ENCODE results near the gene LONP2. TPM values are rescaled to one million over a fixed set of nuclear protein-coding genes. Genes with fewer than 3 reads are reported as not detected.

The LONP2 gene
- total RNA-seq, 5 donors from 2014 or later (not counting 1 experiment from before 2014, with no cell fraction given), result 69.9 to 92.9 (median 84.7) TPM

- Mint-ChIP-seq H3K9me3 (peaks cover 0 to 4% (median 0%) of the 10 kb centered on the region in 3 donors), H3K4me3 (peak overlapping the region; percentile 53 to 72 (median 57))
- POLR2A ChIA-PET, result interaction anchor here (0.5 to 0.8 kb wide), 8 partner anchors 17 to 857 kb away, joined by 3 to 5 read pairs (median 4); partner anchors contain the start of gene PHKB (in 1 of the 2)
Measured at GRCh38 chr16:48318630-48319029, 74.5 kb downstream of the LONP2 start.

DNA sequence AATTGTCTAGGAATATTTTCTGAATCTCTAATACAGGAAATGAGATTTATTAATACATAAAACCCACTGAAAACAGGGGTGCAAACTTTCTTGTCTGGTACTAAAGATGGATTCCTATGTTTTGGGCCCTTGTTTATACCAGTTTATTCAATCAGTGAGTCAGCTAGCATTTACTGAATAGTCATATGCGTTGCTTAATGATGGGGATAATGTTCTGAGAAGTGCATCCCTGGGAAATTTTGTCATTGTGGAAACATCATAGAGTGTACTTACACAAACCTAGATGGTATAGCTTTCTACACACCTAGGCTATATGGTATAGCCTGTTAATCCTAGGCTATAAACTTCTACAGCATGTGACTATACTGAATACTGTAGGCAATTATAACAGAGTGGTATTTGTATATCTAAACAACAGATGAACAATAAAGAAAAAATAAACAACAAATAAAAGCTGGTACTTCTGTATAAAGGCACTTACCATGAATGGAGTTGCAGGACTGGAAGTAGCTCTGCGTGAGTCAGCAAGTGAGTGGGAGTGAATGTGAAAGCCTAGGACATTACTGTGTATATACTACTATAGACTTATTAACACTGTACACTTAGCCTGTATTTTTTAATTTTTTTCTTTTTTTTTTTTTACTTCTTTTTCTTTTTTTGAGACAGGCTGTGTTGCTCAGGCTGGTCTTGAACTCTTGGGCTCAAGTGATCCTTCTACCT is 77.4 kb downstream of the LONP2 start:
- Mint-ChIP-seq H3K4me3 (no peak overlapping the region), H3K9me3 (no peaks in the 10 kb centered on the region), H3K27ac (no peak overlapping the region), H3K27me3 (no peaks in the 10 kb centered on the region), H3K36me3 (peaks cover 27% of the 10 kb centered on the region), H3K4me1 (peaks cover 44 to 50% (median 49%) of the 10 kb centered on the region in 3 donors)
- Histone ChIP-seq H3K9me3 (no peaks in the 10 kb centered on the region), H3K27me3 (replicated peaks in 1 of 2; ENCODE audit: control insufficient read depth in 2 of 2, extremely low read depth in 1 of 2, insufficient read depth in 2 of 2, low read length in 1 of 2) (no peaks in the 10 kb centered on the region), H3K27ac (ENCODE audit: low read length) (no peak overlapping the region), H3K36me3 (ENCODE audit: control insufficient read depth in 2 of 2, extremely low read depth in 1 of 2, insufficient read depth in 1 of 2, low read length in 1 of 2) (peaks cover 0 to 9% of the 10 kb centered on the region in 2 donors), H3K4me1 (ENCODE audit: control insufficient read depth in 1 of 2, extremely low read depth in 1 of 2, insufficient read depth in 2 of 2, low read length in 2 of 2) (peaks cover 28 to 35% of the 10 kb centered on the region in 2 experiments), H3K4me3 (ENCODE audit: control insufficient read depth in 1 of 2, extremely low read depth in 1 of 2, low read length in 1 of 2) (no peak overlapping the region)
- DNase-seq (no peak), ATAC-seq (replicated peaks in 1 of 4) (no peak)
- ChIA-PET CTCF (interaction anchor here (0.5 to 0.6 kb wide), 2 partner anchors 270 kb away, joined by 3 to 7 read pairs; no protein-coding TSS in a partner anchor), POLR2A (interaction anchor here (0.6 to 0.8 kb wide), 2 partner anchors 270 to 1291 kb away, joined by 3 to 4 read pairs; no protein-coding TSS in a partner anchor)
- WGBS (ENCODE audit: insufficient coverage), result no CpG with 5 or more reads among the region's 2 CpGs

More at GRCh38 chr16:48318630-48319029, 74.5 kb downstream of the LONP2 start:
- Mint-ChIP-seq H3K36me3 (peaks cover 29% of the 10 kb centered on the region), H3K27ac (peak overlapping the region; percentile 86 to 89), H3K27me3 (no peaks in the 10 kb centered on the region), H3K4me1 (peaks cover 46 to 50% (median 50%) of the 10 kb centered on the region in 3 donors)
- WGBS (ENCODE audit: insufficient coverage), result 0% methylated on average over 1 of the region's 4 CpGs
- Histone ChIP-seq H3K27ac (ENCODE audit: low read length) (peak overlapping the region; percentile 30), H3K36me3 (ENCODE audit: control insufficient read depth in 2 of 2, extremely low read depth in 1 of 2, insufficient read depth in 1 of 2, low read length in 1 of 2) (peaks cover 0 to 4% of the 10 kb centered on the region in 2 donors), H3K4me1 (ENCODE audit: control insufficient read depth in 1 of 2, extremely low read depth in 1 of 2, insufficient read depth in 2 of 2, low read length in 2 of 2) (peaks cover 28 to 33% of the 10 kb centered on the region in 2 experiments), H3K4me3 (ENCODE audit: control insufficient read depth in 1 of 2, extremely low read depth in 1 of 2, low read length in 1 of 2) (peak overlapping the region in 1 of 2 donors; percentile 50), H3K9me3 (no peaks in the 10 kb centered on the region), H3K27me3 (replicated peaks in 1 of 2; ENCODE audit: control insufficient read depth in 2 of 2, extremely low read depth in 1 of 2, insufficient read depth in 2 of 2, low read length in 1 of 2) (no peaks in the 10 kb centered on the region)
- DNase-seq, result peak; percentile 2 to 69 (median 30)
- peak; percentile 95 to 98 (median 97) for ATAC-seq (replicated peaks in 1 of 4)
- CTCF ChIA-PET, result interaction anchor here (0.8 to 1.6 kb wide), 6 partner anchors 35 to 311 kb away, joined by 3 to 5 read pairs (median 3); no protein-coding TSS in a partner anchor

DNA sequence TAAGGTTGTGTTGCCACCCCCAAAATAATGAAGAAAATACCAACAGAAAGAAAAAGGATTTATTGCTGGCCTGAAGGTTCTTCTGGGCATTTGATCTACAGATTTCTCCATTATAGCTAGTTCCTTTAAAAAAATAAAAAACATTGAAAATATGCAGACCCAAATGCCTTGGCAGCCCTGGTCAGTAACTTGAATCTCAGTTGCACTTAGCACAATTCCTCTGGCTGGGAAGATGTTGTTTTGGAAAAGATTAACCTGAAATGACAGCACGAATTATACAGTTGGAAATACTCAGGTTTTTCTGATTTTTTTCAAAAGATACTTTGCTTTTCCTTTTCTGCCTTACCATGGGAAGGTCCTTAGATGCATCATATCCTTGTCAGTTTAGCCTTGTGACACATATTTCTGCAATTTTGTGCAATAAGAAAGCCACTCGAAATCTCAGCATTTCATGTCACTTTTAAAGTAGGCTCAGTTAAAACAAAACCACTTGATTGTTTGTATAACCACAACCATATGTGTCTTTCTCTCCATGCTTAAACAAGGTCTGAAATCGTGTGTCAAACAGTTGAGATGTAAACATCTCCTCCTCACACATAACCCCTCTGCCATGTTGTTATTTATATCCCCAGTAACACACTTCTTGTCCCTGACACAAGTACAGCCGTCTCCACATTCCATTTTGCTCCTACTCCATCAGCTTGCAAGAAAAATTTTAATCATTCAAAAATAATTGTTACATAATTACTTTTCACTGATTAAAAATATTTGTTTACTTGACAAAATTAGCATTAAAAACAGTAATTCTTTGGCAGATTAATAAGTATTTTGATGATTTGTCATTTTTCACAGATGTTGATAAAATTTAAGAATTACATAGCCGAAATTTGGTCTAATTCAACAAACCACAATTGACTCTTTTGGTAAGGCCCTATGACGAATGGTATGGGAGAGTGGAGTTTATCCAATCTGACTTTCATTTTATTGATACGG is 80.0 kb downstream of the LONP2 start:
- Histone ChIP-seq H3K36me3 (ENCODE audit: control insufficient read depth in 2 of 2, extremely low read depth in 1 of 2, insufficient read depth in 1 of 2, low read length in 1 of 2) (peaks cover 0 to 9% of the 10 kb centered on the region in 2 donors), H3K4me3 (ENCODE audit: control insufficient read depth in 1 of 2, extremely low read depth in 1 of 2, low read length in 1 of 2) (no peak overlapping the region), H3K27me3 (replicated peaks in 1 of 2; ENCODE audit: control insufficient read depth in 2 of 2, extremely low read depth in 1 of 2, insufficient read depth in 2 of 2, low read length in 1 of 2) (no peaks in the 10 kb centered on the region), H3K4me1 (ENCODE audit: control insufficient read depth in 1 of 2, extremely low read depth in 1 of 2, insufficient read depth in 2 of 2, low read length in 2 of 2) (peaks cover 12 to 14% of the 10 kb centered on the region in 2 experiments), H3K27ac (ENCODE audit: low read length) (no peak overlapping the region), H3K9me3 (no peaks in the 10 kb centered on the region)
- Mint-ChIP-seq H3K27me3 (no peaks in the 10 kb centered on the region), H3K27ac (no peak overlapping the region), H3K9me3 (no peaks in the 10 kb centered on the region), H3K36me3 (peaks cover 36% of the 10 kb centered on the region), H3K4me3 (no peak overlapping the region), H3K4me1 (peaks cover 23 to 27% (median 25%) of the 10 kb centered on the region in 3 donors)
- WGBS (ENCODE audit: insufficient coverage), result 63% methylated on average over 4 of the region's 7 CpGs
- ATAC-seq (replicated peaks in 1 of 4) (no peak), DNase-seq (no peak)
- ChIA-PET POLR2A (no interaction called here), CTCF (no interaction called here)

DNA sequence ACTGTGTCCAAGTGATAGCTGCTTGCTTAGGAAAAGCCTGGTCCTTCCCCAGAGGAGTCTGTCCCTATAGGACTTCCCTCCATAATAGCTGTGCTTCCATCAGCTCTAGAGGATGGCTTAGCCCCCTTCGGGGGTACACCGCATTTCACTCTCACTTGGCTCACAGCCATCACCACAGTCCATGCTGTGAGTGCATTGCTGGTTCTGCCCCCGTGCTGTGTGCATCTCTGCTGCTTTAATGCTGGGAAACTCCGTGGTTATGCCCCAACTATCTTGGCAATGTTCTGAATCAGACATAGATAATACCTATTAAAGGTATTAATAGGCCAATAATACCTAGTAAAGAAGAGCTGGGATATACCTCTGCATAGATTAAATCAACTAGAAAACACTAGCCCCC is 82.8 kb downstream of the LONP2 start:
- CTCF ChIA-PET, result interaction anchor here (0.6 to 0.7 kb wide), 3 partner anchors 13 to 79 kb away, joined by 3 to 7 read pairs (median 4); no protein-coding TSS in a partner anchor
- Mint-ChIP-seq H3K36me3 (peaks cover 43% of the 10 kb centered on the region), H3K9me3 (no peaks in the 10 kb centered on the region), H3K4me3 (no peak overlapping the region), H3K27me3 (no peaks in the 10 kb centered on the region), H3K4me1 (peaks cover 25 to 34% (median 29%) of the 10 kb centered on the region in 3 donors), H3K27ac (no peak overlapping the region)
- Histone ChIP-seq H3K27ac (ENCODE audit: low read length) (no peak overlapping the region), H3K27me3 (replicated peaks in 1 of 2; ENCODE audit: control insufficient read depth in 2 of 2, extremely low read depth in 1 of 2, insufficient read depth in 2 of 2, low read length in 1 of 2) (no peaks in the 10 kb centered on the region), H3K4me3 (ENCODE audit: control insufficient read depth in 1 of 2, extremely low read depth in 1 of 2, low read length in 1 of 2) (no peak overlapping the region), H3K4me1 (ENCODE audit: control insufficient read depth in 1 of 2, extremely low read depth in 1 of 2, insufficient read depth in 2 of 2, low read length in 2 of 2) (peaks cover 0 to 3% of the 10 kb centered on the region in 2 experiments), H3K9me3 (no peaks in the 10 kb centered on the region), H3K36me3 (ENCODE audit: control insufficient read depth in 2 of 2, extremely low read depth in 1 of 2, insufficient read depth in 1 of 2, low read length in 1 of 2) (peaks cover 0 to 11% of the 10 kb centered on the region in 2 donors)
- DNase-seq, result no peak
- WGBS (ENCODE audit: insufficient coverage), result 90% methylated on average over 2 of the region's 4 CpGs
- POLR2A ChIA-PET, result no interaction called here
- no peak for ATAC-seq (replicated peaks in 1 of 4)

DNA sequence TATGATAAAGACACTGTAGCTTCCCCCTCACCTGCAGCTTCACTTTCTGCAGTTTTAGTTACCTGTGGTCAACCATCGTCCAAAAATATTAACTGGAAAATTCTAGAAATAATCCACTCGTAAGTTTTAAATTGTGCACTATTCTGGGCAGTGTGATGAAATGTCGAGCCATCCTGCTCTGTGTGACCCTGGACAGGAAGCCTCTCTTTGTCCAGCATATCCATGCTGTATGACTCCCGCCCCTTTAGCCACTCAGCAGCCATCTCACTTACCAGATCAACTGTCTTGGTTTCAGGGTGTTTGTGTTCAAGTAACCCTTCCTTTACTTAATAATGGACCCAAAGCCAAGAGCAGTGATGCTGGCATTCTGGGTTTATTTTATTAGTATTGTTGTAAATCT is 85.0 kb downstream of the LONP2 start:
- ATAC-seq (replicated peaks in 1 of 4), result no peak
- Mint-ChIP-seq H3K9me3 (no peaks in the 10 kb centered on the region), H3K36me3 (peaks cover 39% of the 10 kb centered on the region), H3K27ac (no peak overlapping the region), H3K27me3 (no peaks in the 10 kb centered on the region), H3K4me3 (no peak overlapping the region), H3K4me1 (peaks cover 22 to 24% (median 23%) of the 10 kb centered on the region in 3 donors)
- ChIA-PET CTCF (no interaction called here), POLR2A (no interaction called here)
- Histone ChIP-seq H3K4me1 (ENCODE audit: control insufficient read depth in 1 of 2, extremely low read depth in 1 of 2, insufficient read depth in 2 of 2, low read length in 2 of 2) (no peaks in the 10 kb centered on the region), H3K4me3 (ENCODE audit: control insufficient read depth in 1 of 2, extremely low read depth in 1 of 2, low read length in 1 of 2) (no peak overlapping the region), H3K36me3 (ENCODE audit: control insufficient read depth in 2 of 2, extremely low read depth in 1 of 2, insufficient read depth in 1 of 2, low read length in 1 of 2) (peaks cover 0 to 17% of the 10 kb centered on the region in 2 donors), H3K9me3 (no peaks in the 10 kb centered on the region), H3K27me3 (replicated peaks in 1 of 2; ENCODE audit: control insufficient read depth in 2 of 2, extremely low read depth in 1 of 2, insufficient read depth in 2 of 2, low read length in 1 of 2) (no peaks in the 10 kb centered on the region), H3K27ac (ENCODE audit: low read length) (no peak overlapping the region)
- DNase-seq, result no peak
- 92% methylated on average over 2 of the region's 4 CpGs for WGBS (ENCODE audit: insufficient coverage)
